ENCODE measurements around the gene FOXP1. TPM values are rescaled to one million over a fixed set of nuclear protein-coding genes. Genes with fewer than 3 reads are reported as not detected.

The FOXP1 gene
- total and polyA plus RNA-seq, 2 of the 8 experiments (the other 6 are each of a cell fraction or from before 2014, with no cell fraction given), result 13.9 to 25.4 TPM

DNA sequence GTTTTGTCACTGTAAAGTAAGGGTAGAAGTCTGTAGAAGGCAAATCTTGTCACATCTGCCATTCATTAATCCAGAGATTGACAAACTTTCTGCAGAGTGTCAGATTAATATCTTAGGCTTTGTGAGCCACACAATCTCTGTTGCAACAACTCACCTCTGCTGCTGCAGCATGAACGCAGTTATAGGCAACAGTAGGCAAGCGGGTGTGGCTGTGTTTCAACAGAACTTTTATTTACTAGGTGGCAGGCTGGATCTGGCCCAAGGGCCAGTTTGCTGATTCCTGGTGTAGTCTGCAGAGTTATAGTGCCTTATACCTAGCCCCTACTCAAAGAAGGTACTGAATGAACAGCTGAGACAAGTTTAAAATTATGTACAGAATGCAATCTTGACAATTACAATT lies 396.7 kb downstream of the FOXP1 start:
- Histone ChIP-seq H3K4ac (replicated peaks; ENCODE audit: insufficient read length, low read depth, low read length) (no peak overlapping the region), H4K8ac (ENCODE audit: extremely low read depth, insufficient read depth, low read length) (no peak overlapping the region), H3K79me2 (ENCODE audit: control insufficient read depth in 1 of 2, insufficient read depth in 2 of 2, low read length in 2 of 2) (no peaks in the 10 kb centered on the region), H3K36me3 (ENCODE audit: control insufficient read depth in 2 of 4, insufficient read depth in 4 of 4, low read length in 3 of 4) (no peaks in the 10 kb centered on the region), H2BK5ac (ENCODE audit: low read depth, low read length) (no peak overlapping the region), H3K27me3 (replicated peaks in 1 of 4; ENCODE audit: control insufficient read depth in 3 of 4, extremely low read depth in 1 of 4, insufficient read depth in 3 of 4, low read length in 3 of 4) (no peaks in the 10 kb centered on the region), H4K20me1 (replicated peaks in 1 of 2; ENCODE audit: control insufficient read depth in 1 of 2, insufficient read depth in 2 of 2, low read length in 2 of 2) (no peaks in the 10 kb centered on the region), H2BK12ac (ENCODE audit: low read depth, low read length) (no peak overlapping the region), H3K23me2 (ENCODE audit: low read depth, low read length) (no peaks in the 10 kb centered on the region), H3K23ac (ENCODE audit: insufficient read length) (no peak overlapping the region), H3K4me3 (ENCODE audit: extremely low read depth in 1 of 4, insufficient read depth in 2 of 4, low read depth in 3 of 4, low read length in 4 of 4) (no peak overlapping the region), H3K18ac (ENCODE audit: extremely low read depth, low read length) (no peak overlapping the region), H3K79me1 (ENCODE audit: low read depth, low read length) (no peaks in the 10 kb centered on the region), H2BK120ac (replicated peaks; ENCODE audit: low read depth, low read length) (no peak overlapping the region), H2BK20ac (ENCODE audit: low read length) (no peak overlapping the region), H3K14ac (ENCODE audit: insufficient read length) (no peak overlapping the region), H4K91ac (replicated peaks; ENCODE audit: insufficient read length, low read length) (no peak overlapping the region), H3K4me2 (ENCODE audit: insufficient read depth in 1 of 2, low read depth in 2 of 2, low read length in 2 of 2) (no peak overlapping the region), H4K5ac (ENCODE audit: insufficient read length, low read depth, low read length) (no peak overlapping the region), H3K4me1 (replicated peaks in 1 of 4; ENCODE audit: control insufficient read depth in 3 of 4, insufficient read depth in 4 of 4, low read length in 3 of 4) (no peaks in the 10 kb centered on the region), H2AK5ac (ENCODE audit: low read depth, low read length) (no peak overlapping the region), H2BK15ac (ENCODE audit: low read length) (no peak overlapping the region), H3K9ac (replicated peaks in 1 of 4; ENCODE audit: extremely low read depth in 1 of 4, low read depth in 3 of 4, low read length in 3 of 4) (no peak overlapping the region), H3K27ac (ENCODE audit: low read depth, low read length) (no peak overlapping the region), H3K9me3 (ENCODE audit: insufficient read depth in 2 of 2, low read depth in 1 of 2, low read length in 1 of 2) (no peaks in the 10 kb centered on the region), H2AFZ (ENCODE audit: low read length) (no peak overlapping the region), H3K56ac (replicated peaks; ENCODE audit: insufficient read length, low read depth, low read length) (no peak overlapping the region)
- 98% methylated on average over 2 of the region's 2 CpGs; no CpG with 5 or more reads in 1 of the 2 experiments for WGBS, 2 experiments (ENCODE audit: extremely low coverage in 1 of 2, insufficient coverage in 1 of 2, insufficient read length in 1 of 2, insufficient replicate concordance in 2 of 2, low coverage in 1 of 2, low lambda C conversion rate in 2 of 2, missing lambda C conversion rate in 1 of 2)
- FAIRE-seq, result no peak
- POLR2A ChIA-PET (ENCODE audit: partially characterized antibody), result no interaction called here
- no peak for DNase-seq (ENCODE audit: low read depth in 1 of 2, low spot score in 2 of 2)
- CTCF ChIA-PET (ENCODE audit: partially characterized antibody), result no interaction called here
- no peak for TF ChIP-seq PHF8 (conservative IDR thresholded peaks at IDR 0.05; ENCODE audit: low read depth, low read length)
- TF ChIP-seq YY1 (IDR thresholded peaks at IDR 0.05; ENCODE audit: low read depth, low read length), result no peak
- no peak for TF ChIP-seq RAD21 (IDR thresholded peaks at IDR 0.05 in 1 of 2, conservative IDR thresholded peaks at IDR 0.05 in 1 of 2; ENCODE audit: low read depth in 2 of 2, low read length in 2 of 2)
- no peak for TF ChIP-seq RNF2 (IDR thresholded peaks at IDR 0.05; ENCODE audit: borderline replicate concordance, low read depth, low read length, missing control alignments, poor library complexity, severe bottlenecking)
- no peak for TF ChIP-seq JUND (IDR thresholded peaks at IDR 0.05; ENCODE audit: low read length)
- TF ChIP-seq BACH1 (IDR thresholded peaks at IDR 0.05; ENCODE audit: low read length), result no peak
- no peak for TF ChIP-seq TBP (IDR thresholded peaks at IDR 0.05; ENCODE audit: low read depth, low read length)

Measured in H1 (cell line).